Fibroblast of skin of left biceps (primary cell): ENCODE results near the gene ALDH4A1.
"Not testable (repeated sequence)": the region's sequence is repeated elsewhere in the genome, so short reads cannot be mapped to it uniquely, and the experiment has no call there.

Source experiments
- DNase-seq, 2 experiments: peaks; one replicate each; pipeline ENCODE4 v3.0.0-alpha.2; 2013; ENCODE audit warnings: low read depth in 2 of 2

Gene ALDH4A1

DNA sequence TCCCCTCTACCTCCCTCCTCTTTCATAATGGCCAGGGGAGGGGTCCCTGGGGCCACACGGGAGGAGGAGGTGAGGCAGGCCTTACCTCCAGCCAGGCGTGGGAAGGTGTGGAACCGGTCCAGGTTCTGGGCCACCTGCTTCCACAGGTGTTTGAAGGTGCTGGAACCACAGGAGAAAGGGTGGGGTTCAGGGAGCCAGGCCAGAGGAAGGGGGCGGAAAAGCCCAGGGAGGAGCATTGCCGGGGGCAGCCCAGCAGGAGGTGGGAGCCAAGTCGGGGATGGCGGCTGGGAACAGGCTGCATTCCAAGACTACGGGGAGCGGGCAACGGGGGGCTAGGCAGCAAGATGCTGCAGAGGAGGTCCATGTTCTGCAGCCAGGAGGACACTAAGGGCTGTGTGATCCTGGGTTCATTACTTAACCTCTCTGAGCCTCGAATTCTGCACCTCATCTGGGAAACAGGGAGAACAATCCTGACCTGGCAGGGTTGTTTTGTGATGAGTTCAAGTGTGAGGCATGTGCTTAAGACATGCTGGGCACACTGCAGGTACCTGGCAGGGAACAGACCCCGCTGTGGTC lies 23.1 kb downstream of the ALDH4A1 start:
- DNase-seq: no peak

DNA sequence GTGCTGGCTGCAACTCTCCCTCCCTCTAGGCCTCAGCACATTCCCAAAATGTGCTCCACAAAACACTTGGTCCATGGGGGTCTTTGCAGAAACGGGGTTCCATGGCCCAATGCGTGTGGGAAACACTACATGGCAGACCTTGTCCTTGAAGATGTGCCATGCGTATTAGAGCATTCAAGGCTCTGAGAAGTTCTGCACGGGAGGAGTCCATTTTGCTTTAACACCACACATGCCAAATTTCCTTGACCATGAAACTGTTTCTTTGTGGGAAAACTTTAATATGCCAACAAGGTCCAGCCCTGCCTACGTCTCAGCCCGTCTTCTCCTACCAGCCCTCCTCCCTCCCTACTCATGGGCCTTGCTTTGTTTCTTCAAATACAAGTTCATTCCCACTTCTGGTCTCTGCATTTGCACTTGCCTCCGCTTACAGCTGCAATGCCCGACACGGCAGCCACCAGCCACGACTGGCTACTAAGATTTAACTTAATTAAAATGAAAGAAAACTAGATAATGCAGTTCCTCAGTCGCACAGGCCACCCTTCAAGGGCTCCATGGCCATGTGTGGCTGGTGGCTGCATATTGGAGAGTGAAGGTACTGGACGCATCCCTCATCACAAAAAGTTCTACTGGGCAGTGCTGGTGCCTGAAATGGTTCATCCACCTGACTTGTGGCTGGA lies 23.7 kb downstream of the ALDH4A1 start:
- no peak for DNase-seq

DNA sequence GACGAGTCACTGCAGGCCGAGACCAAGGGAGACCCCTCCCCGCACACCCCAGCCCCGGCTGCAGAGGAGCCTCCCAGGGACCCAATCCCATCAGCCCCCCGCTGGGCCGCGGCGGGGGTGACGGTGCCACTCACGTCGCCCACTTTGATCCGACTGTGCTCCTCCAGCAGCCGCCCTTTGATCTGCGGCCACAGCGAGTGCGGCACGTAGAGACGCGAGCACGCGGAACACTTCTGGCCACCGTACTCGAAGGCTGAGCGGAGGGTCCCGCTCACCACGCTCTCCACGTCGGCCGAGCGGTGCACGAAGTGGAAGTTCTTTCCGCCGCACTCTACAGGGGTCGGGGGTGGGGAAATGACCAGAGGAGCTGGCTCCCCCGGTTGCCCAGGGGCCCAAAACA lies 25.1 kb downstream of the ALDH4A1 start:
- DNase-seq: no peak

DNA sequence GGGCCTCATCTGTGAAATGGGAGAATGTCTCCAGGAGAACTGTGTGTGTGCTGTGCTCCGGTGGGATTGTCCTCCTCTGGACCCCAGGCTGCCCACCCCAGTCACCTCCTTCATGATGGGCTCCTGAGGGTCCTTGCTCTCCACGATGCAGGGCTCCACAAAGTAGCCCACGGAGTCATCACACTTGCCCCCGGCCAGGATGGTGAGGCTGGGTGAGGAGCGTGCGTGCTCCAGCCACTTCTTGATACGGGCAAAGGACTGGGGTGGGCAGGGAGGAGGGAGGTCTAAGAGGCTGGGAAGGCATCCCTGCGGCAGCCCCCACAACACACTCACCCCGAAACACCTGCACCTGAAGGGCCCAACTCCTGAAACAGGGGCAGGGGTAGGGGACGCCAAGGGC lies 26.1 kb downstream of the ALDH4A1 start:
- no peak for DNase-seq

DNA sequence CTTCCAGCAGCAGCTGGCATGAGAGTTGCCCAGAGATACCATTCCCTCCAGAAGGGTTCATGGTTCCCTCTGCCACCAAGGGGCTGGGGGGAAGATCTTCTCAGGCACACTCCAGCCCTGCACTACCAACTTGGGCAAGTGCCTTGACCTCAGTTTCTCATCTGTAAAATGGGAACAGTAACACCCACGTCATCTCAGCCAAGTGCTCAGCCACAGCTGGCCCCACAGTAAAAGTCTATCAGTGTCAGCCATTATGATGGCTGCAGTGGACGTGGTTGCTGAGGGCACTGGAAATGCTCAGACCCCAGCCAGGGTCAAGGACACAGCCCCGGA lies 26.6 kb downstream of the ALDH4A1 start:
- DNase-seq: no peak

DNA sequence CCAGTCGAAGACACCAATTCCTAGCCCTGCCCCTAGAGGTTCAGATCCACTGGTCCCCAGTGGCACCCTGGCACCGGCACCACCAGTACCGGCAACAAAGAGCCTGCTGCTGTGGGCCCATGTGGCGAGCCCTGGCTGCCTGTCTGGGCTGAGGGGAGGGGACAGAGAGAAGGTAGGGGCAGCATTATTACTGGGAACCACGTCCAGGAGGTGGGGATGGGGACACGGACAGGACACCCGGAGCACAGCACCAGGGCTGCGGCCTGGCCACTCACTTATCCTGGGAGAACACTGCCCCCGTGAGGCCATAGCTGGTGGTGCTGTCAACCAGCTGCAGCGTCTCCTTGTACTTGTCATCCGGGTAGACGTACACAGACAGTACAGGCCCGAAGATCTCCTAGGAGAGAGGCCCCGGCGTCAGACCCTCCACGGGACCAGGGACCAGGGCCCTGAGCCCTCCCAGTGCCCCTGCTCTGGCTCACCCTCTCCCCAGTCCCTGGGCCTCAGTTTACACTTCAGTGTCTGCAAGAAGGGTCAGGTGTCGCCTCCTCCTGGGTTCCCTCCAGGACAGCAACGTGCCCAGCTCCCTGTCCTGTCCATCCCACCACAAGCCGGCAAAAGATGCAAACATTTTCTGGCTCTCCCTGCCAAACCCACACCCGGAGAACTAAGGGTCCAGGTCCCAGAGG lies 27.1 kb downstream of the ALDH4A1 start:
- DNase-seq: peak; percentile 20 to 31

DNA sequence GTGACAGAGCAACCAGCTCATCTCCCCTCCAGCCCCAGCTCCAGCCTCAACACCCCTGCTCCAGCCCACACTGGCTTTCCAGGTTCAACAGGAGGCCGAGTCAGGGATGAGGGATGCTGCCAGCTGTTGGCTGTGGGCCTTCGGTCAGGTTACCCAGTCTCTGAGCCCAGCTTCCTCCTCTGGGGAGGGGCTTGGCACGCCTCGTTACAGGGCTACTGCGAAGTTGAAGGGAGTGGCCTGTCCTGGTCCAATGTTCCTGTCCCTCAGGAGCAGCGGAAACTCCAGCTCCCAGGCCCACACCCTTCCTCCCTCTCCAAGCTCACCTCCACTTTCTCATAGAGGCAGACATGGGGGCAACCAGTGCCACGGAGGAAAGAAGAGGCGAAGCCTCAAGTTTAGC lies 27.8 kb downstream of the ALDH4A1 start:
- DNase-seq: no peak

DNA sequence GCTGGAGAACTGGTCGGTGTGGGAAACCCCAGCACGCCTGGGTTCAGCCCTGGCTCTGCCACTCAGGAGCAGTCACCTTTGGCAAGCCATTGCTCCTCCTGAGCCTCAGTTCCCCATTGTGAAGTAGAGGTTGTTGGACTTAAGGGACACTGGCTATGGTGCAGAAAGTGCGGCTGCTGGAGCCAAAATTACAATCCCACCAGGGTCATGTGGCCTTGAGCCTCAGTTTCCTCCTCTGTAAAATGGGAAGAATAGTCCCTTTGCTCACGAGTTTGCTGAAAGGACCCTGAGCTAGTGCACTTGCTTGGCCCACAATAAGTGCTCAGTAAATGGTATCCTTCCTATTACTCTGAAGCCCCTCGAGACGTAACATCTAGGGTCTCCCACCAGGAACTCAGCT lies 28.3 kb downstream of the ALDH4A1 start:
- DNase-seq: no peak

DNA sequence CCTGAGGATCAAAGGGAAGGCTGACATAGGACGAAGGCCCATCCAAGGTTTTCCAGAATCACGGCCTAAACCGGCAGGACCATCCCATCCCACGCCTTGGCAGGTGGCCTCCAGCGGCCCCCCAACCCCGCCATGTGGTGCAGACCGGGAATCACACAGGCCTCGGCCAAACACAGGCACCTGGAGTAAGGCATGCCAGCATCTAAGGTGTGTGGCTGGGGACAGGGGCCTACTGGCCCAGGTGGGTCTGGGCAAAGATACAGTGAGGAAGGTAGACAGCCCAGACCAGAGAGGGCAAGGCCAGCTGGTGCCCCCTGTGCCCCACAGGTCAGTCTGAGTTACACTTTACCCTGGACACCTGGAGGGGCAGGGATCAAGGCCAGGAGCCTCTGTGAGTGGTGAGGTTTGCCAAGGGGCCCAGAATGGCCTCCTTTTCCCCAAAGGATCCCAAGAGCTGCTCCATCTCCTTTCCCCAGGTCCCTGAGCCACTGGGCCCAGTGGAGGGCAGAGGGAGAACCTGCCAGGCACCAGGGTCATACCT lies 30.2 kb downstream of the ALDH4A1 start:
- DNase-seq: no peak

DNA sequence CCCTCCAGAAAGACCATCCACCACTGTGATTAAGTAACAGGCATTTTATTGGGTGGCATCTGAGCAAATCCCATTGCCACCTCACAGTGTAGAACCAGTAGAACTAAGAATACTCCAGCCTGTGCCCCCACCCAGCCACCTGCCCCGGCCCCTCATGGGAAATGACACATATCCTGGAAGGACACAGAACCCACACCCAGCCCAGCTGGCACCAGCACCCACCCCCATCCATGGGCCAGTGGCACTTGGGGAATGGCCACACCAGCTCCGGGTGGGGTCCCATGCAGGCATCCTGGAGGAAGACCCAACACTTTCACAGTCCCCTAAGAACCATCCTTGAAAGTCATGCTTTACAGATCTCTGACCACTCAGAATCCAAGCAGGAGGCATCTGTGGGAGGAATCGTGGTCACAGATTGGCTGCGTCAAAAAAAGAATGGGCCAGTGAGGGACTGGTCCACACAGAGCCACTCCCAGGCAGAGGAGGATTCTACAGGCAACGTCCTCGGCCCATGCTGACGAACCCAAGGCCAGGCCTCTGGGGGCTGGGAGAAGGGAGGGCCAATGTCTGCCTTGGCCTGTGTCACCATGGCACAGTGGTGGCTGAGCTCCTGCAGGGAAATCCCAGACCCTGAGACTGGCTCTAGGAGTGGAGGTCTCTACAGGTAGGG lies 30.8 kb downstream of the ALDH4A1 start:
- DNase-seq: no peak

DNA sequence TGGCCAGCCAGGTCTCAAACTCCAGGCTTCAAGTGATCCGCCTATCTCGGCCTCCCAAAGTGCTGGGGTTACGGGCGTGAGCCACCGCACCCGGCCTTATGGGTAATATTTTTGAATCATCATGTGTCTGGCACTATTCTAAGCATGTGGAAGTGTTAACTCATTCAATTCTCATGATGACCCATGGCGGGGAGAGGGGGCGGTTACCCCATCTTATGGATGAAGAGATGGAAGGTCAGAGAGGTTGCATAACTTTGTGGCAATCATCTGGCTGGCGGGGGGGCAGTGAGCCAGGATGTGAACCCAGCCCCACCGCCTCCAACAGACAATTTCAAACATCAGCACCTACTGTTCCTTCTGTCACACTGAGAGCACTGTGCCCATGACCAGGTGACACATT lies 31.4 kb downstream of the ALDH4A1 start:
- no peak for DNase-seq

DNA sequence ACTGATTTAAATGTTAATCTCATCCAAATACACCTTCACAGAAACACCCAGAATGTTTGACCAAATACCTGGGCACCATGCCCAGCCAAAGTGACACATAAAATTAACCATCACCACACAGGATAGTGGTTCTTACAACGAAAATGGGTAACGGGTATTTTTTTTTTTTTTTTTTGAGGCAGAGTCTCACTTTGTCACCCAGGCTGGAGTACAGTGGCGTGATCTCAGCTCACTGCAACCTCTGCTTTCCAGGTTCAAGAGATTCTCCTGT lies 31.8 kb downstream of the ALDH4A1 start:
- not testable (repeated sequence) for DNase-seq

DNA sequence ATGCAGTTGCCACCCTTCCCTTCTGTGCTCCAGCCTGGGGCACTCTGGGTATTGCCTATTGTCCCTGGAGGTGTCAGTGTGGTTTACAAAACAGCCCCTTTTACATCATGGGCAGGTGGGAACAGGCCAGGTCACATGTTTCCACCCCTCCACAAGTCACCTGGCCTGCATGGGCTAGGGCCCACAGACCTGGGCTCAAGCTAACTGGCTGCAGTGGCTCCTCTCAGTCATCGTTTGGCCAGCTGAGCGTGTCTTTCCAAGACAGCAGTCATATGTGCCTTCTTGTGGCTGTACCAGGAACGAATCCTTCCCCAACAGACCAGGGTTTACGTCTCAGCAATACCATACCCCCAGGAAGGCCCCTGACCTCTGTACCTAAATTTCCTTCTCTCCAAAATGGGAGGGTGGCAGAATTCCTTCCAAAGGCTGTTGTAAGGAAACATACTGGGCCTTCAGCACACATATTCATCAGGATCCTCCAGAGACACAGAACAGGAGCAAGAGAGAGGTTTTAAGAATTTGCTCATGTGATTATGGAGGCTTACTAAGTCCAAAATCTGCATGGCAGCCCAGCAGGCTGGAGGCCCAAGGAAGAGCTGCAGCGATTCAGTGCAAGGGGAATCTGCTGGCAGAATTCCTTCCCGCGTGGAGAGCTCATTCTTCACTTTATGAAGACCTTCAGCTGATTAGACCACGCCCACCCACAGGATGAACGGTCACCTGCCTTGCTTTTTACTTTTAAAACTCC lies 32.3 kb downstream of the ALDH4A1 start:
- no peak for DNase-seq

DNA sequence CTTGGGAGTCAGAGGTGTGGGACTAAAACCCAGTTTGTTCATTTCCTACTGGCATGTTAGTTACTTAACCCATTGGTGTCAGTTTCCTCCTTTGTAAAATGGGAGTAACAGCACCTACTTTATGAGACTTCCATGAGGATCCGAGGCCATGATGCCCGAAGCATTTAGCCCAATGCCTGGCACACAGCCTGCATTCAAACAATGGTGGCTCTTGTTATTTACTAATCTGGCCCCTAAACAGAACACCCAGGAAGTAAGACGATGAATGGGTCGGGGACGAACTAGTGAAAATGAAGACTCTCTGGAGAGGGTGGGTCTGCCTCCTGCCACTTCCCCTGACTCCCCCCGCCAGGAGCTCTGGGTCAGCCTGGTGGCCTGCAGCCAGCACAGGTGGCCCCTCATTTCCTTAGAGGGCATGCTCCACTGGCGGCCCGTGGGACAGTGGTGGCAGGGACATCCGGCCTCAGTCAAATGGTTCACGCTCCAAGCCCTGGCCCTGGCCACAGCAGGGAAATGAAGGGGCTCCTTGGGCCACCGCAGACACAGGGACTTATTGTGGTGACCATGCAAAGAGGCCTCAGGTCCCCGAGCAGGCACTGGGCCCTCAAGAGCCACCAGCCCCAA lies 33.4 kb downstream of the ALDH4A1 start:
- DNase-seq: no peak

DNA sequence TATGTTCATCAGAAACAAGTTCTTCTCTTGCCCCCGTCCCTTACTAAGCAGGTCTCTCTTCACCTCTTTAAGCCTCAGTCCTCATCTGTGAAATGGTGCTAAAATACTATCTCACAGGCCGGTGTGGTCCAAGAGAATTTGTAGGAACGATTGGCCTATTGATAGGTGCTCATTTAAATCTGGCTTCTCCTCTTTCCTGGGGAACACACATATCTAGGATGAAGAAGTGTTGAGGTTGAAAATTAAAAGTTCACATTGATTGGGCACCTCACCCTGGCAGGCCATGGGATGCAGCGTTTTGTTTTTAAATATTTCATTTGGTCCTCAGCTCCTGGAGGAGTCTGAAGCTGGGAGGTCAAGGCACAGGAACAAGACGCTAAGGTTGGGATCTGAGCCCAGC lies 34.0 kb downstream of the ALDH4A1 start:
- DNase-seq: no peak

DNA sequence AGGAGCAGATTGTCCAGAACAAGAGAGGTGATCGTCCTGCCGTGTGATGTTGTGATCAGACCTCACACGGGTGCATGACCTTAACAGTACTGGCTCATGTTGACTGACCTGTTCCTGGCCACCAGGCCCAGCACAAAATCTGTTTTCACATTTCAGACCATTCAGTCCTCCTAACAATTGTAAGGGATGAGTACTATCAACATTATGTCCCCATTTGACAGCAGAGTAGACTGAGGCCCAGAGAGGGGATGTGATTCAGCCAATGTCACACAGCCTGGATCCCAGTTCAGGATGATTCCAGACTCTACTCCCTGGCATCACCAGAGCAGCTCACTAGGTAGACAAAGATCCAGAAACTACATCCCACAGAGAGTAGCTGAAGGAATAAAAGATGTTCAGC lies 35.5 kb downstream of the ALDH4A1 start:
- DNase-seq: no peak

DNA sequence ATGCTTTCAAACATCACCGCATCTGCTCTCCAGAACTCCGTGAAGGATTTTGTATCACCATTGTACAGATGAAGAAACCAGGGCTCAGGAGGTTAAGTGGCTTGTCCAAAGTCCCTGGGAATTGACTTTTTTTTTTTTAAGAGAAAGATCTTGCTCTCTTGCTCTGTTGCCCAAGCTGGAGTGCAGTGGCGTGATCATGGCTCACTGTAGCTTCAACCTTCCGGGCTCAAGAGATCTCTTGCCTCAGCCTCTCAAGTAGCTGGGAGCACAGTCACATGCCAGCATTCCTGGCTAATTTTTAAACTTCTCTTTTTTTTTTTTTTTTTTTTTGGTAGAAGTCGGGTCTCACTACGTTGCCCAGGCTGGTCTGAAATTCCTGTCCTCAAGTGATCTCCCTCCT lies 36.0 kb downstream of the ALDH4A1 start:
- DNase-seq: no peak

DNA sequence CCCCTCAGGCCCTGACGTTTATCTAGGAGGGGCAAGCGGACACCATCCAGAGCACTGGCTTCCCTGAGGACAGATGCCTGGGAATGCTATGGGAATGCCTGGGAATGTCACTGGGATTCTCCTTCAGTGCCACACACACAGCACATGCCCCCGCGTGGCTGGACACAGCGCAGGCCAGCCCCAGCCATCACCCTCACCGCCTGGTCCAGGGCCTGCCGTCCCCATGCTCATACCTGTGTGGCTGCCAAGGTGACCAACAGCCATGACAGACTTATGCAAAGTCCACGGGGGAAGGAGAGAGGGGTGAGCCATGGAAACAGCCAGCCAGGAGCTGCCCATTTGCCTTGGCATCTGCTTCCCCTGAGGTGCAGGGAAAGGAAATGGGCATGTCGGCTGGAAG lies 37.2 kb downstream of the ALDH4A1 start:
- no peak for DNase-seq

DNA sequence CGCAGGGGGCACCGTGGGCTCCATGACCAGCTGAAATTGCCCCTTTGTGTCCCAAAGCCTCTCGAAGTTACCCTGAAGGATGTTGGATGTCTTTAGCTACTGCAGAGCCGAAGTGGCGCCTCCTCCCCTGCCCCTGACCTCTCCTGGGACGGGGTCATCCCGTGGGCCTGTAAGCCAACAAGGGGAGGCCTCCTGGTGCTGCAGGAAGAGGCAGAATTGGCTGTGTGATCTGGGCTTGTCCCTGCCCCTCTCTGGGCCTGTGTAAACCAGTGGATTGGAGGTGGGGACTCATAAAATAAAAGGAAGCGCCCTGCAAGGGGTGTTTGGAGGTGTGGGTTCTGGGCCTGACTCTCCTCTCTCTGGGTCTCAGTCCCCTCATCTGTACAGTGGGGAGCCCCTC lies 40.8 kb downstream of the ALDH4A1 start:
- no peak for DNase-seq

DNA sequence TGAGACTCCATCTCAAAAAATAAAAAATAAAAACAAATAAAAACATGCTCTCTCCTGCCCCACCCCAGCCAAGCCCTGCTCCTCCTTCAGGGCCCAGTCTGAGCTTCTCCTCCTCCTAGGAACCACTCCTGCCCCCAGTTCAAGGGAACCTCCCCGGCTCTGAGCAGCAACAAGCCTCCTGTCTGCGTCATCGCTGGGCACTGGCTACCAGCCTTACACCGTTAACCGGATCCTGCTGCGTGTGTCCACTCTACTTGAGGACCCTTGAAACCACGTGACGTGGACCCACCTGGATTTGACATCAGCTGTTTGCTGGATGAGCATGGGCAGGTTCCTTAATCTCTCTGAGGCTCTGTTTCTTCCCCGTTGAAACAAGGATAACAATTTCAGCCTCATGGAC lies 41.3 kb downstream of the ALDH4A1 start:
- no peak for DNase-seq

DNA sequence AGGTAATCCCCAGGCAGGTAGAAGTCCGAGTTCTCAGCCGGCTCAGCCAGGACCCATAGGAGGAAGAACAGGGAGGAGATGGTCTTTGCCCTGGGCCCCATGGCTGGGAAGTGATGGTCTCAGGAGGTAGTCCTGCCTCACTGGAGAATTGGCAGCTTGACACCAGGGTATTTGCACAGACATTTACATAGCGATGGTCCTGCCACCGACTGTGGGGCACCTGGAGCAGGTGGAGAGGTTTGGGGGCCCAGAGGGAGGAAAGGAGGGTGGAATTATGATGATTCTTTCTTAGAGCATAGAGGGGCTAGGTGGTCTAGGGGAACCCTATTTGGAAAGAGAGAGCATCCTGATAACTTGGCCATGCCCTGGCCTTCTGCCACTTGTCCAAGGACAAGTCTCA lies 42.8 kb downstream of the ALDH4A1 start, which contains the start of gene TAS1R2:
TAS1R2 (minus strand) TSS at position 101 of the 400 bp plus-strand sequence; CDS start at position 101, 0 bp downstream.
- no peak for DNase-seq
